ENCODE measurements around the gene SLC16A11. TPM values are rescaled to one million over a fixed set of nuclear protein-coding genes. Genes with fewer than 3 reads are reported as not detected.

The SLC16A11 gene
- polyA plus RNA-seq, 4 donors, result 0.31 to 0.71 (median 0.49) TPM

DNA sequence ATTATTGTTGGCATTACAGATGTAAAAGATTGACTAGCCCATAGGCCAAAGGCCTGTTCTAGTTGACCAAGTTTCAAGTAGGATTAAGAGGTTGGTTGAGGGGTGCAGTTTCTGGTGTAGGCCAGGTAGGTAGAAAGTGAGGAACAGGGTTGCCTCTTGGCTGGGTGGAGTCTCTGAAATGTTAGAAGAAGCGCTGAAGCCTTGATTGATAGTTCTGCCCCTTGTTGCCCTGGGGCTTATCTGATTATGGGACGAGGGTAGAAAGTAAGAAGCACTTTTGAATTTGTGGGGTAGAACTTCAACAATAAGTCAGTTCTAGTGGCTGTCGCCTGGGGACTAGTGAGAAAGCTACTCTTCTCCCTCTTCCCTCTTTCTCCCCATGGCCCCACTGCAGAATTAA lies 14.8 kb downstream of the SLC16A11 start:
- DNase-seq (ENCODE audit: low read depth in 4 of 4, low spot score in 2 of 4), result no peak

DNA sequence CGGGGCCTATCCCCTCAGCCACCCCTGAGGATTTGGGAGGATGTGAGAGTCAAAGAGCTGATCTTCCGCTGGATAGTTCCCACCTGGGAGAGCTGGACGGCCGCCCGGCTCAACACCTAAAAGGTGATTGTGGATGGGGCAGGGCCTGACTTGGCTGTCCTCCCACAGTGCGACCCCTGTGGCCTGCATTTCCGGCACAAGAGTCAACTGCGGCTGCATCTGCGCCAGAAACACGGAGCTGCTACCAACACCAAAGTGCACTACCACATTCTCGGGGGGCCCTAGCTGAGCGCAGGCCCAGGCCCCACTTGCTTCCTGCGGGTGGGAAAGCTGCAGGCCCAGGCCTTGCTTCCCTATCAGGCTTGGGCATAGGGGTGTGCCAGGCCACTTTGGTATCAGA lies 16.6 kb downstream of the SLC16A11 start:
- no peak for DNase-seq (ENCODE audit: low read depth in 4 of 4, low spot score in 2 of 4)

DNA sequence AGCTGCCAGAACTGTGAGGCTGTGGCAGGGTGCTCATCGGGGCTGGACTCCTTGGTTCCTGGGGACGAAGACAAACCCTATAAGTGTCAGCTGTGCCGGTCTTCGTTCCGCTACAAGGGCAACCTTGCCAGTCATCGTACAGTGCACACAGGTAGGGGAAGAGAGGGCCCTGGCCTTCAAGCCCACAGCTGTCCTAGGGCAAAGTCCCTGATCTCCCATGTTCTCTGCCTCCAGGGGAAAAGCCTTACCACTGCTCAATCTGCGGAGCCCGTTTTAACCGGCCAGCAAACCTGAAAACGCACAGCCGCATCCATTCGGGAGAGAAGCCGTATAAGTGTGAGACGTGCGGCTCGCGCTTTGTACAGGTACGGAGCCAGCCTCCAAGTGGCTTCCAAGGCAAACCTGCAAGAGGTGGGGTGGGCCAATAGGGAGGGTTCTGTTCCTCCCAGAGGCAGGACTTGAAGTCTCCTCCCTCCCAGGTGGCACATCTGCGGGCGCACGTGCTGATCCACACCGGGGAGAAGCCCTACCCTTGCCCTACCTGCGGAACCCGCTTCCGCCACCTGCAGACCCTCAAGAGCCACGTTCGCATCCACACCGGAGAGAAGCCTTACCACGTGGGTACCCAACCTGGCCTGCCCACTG lies 17.3 kb downstream of the SLC16A11 start:
- DNase-seq (ENCODE audit: low read depth in 4 of 4, low spot score in 2 of 4), result no peak

DNA sequence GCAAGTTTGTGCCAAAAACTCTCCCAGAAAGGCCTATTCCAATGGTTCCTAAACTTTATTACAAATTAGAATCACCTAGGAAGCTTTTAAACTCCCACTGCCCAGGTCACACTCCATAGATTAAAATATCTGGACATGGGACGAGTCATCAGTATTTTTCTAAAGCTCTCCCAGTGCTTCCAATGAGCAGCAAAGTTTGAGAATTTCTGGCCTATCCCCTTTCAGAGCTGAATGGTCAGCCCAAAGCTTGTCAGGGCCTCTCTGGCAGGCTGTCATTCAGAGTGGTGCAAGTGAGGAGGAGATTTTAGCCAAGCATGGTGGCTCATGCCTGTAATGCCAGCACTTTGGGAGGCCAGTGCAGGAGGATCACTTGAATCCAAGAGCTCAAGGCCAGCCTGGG lies 18.6 kb downstream of the SLC16A11 start:
- no peak for DNase-seq (ENCODE audit: low read depth in 4 of 4, low spot score in 2 of 4)

GRCh38 chr17:7024402-7024785 lies 19.5 kb downstream of the SLC16A11 start:
- no peak for DNase-seq (ENCODE audit: low read depth in 4 of 4, low spot score in 2 of 4)

GRCh38 chr17:7023576-7024401 lies 20.1 kb downstream of the SLC16A11 start:
- peak in 1 of 4 donors; percentile 60 for DNase-seq (ENCODE audit: low read depth in 4 of 4, low spot score in 2 of 4)

DNA sequence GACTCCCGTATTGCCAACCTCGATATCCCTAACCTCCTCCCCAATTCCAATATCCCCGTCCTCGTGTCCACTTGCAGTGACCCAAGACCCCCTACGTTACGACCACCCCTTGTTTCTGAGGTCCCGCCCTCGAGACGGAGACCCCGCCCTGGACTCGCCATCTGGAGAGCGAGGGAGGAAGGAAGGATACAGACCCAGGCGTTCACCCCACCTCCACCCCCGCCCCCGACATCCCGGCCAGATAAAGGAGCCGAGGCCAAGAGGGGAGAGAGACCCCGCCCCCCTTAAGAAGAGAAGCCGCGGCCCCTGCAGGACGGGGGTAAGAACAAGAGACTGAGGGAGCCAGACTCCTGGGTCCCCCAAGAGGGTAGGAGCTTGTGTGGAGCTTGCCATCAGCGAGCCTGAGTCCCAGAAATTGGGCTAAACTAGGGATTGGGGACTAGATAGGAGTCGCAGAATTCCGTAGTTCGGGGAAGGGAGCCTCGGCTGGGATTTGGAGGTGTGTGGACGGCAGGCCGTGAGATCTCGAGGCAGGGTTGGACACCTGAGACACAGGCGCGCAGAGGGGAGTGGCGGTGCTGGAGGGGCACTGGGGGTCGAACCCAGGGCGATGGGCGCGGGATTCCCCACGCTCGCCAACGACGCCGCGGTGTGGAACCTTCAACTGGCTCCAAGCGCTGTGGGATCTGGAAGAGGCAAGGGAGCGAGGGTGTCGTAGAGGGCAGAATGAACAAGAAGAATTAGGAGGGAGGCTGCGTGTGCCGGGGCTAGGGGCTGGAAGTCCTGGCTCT lies 20.9 kb downstream of the SLC16A11 start, which contains the start of gene BCL6B:
TSS of gene BCL6B (plus strand) at position 270 of the 791 bp plus-strand sequence. CDS start 622 bp downstream, outside the sequence.
- DNase-seq (ENCODE audit: low read depth in 4 of 4, low spot score in 2 of 4), result no peak

DNA sequence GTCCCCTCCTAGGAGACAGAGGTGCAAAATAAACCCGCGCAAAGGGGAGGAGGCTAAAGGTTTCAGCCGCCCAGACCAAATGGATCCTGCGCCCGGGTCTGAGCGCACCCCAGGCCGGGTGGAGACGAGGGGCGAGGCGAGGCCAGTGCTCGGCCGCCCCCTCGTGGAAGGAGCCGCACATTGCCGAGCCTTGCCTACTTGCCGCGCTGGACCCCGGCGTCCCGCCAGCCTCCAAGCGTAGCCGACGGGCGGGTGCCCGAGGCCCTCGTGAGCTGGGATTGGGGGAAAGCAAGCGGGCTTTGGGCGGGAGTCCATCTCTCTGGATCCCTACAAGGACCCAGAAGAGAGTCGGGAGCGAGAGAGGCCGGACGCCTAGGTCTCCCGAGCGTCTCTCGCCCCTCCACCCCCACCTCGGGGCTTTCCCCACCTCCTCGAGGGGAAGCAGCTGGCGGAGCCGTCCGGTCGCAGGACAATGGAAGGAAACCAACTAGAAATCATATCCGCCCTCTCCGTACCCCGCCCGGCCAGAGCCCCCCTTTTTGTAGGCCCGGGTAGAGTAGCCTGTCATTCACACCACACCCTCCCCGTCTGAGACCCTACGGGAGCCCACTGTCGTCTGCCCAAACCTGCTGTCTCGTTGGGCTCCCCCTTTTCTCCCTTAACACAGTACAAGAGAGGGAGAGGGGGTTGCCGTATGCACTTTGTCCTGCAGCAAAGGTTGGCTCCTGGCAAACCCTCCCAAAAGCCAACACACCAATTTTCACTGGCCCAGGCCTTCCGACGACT lies 21.7 kb downstream of the SLC16A11 start:
- DNase-seq (ENCODE audit: low read depth in 4 of 4, low spot score in 2 of 4), result no peak

DNA sequence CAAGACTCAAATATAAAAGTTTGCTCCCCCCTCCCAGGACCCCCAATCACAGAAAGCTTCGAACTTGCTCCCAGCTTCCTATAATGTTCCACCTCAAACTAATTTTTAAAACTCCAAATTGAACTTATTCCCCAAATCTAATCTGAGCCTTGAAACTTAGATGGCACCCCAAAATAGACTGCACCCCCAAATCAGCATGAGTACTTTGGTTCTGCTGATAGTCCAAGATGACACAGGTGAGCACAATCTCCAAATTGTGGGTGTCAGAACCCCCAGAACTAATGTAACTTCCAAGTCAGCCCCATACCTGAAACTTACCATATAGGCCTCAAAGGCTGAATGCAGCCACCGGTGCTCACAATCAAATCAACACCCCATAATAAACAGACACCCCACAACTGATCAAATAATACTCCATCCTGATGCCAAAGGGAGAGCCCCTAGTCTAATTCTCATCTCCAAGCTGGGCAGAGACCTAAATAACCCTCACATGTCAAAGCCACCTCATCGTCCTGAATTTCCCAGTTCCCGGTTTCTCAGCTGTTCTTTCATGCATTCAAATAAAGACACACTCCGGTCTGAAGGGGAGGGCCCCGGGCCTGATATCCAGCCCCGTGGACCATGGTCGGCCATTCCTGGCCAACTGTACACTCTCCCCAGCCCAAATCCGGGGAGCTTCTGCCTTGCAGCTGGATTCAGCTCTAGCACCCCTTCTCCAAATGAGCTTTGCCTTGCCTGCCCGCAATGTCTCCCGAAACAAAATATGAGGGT lies 22.8 kb downstream of the SLC16A11 start:
- no peak for DNase-seq (ENCODE audit: low read depth in 4 of 4, low spot score in 2 of 4)

DNA sequence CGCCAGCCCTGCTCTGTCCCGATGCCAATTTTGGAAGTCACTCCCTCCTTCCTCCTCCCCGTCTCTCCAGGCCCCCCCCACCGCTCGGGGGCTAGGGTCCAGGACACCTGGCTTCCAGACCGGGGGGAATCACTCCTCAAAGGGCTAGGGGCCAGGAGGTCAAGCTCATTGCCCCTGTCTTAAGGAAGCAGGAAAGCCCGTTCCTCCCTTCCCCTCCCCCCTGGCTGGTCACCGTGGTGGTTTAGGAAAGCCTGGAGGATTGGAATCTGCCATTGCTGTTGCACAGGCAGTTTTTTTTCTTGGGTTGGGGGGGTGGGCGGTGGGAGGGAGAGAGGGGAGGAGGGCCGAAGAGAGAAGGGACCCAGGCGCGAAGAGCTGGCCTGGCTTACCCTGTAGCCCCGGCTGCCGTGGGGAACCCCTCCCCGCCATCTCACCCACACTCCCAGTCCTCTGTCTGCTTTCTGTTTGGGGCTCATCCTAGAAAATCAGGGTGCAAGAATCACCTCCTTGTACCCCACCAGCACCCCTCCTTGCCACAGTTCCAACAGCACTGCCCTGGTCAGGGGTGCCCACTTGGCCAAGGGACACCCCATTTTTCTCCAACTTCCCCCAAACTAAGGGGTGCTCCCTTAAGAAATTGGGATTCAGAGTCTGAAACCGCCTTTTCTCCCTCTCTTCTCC lies 23.9 kb downstream of the SLC16A11 start:
- no peak for DNase-seq (ENCODE audit: low read depth in 4 of 4, low spot score in 2 of 4)

- DNase-seq (ENCODE audit: low read depth in 4 of 4, low spot score in 2 of 4), result no peak
These were observed 24.5 kb downstream of the SLC16A11 start for GRCh38 chr17:7019367-7019766.

- DNase-seq (ENCODE audit: low read depth in 4 of 4, low spot score in 2 of 4), result no peak
These were observed 25.4 kb downstream of the SLC16A11 start for GRCh38 chr17:7018331-7018964.

- no peak for DNase-seq (ENCODE audit: low read depth in 4 of 4, low spot score in 2 of 4)
These were observed 26.1 kb downstream of the SLC16A11 start for GRCh38 chr17:7017827-7018200.

- DNase-seq (ENCODE audit: low read depth in 4 of 4, low spot score in 2 of 4), result no peak
These were observed 26.7 kb downstream of the SLC16A11 start for GRCh38 chr17:7016886-7017826.

DNA sequence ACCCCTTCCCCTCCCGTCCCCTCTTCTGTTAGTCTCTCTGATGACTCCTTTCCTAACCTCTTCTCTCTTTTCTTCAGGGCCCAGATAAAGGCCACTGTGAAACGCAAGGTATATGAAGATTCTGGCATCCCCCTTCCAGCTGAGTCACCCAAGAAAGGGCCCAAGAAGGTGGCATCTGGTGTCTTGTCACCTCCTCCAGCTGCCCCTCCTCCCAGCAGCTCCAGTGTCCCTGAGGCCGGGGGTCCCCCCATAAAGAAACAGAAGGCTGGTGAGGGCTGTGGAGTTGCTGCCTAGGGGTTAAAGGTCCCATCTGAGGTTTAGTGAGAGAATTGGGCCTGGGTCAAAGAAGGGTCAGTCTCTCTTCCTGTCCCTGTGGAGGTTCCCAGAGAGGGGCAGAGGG lies 27.5 kb downstream of the SLC16A11 start:
- no peak for DNase-seq (ENCODE audit: low read depth in 4 of 4, low spot score in 2 of 4)

DNA sequence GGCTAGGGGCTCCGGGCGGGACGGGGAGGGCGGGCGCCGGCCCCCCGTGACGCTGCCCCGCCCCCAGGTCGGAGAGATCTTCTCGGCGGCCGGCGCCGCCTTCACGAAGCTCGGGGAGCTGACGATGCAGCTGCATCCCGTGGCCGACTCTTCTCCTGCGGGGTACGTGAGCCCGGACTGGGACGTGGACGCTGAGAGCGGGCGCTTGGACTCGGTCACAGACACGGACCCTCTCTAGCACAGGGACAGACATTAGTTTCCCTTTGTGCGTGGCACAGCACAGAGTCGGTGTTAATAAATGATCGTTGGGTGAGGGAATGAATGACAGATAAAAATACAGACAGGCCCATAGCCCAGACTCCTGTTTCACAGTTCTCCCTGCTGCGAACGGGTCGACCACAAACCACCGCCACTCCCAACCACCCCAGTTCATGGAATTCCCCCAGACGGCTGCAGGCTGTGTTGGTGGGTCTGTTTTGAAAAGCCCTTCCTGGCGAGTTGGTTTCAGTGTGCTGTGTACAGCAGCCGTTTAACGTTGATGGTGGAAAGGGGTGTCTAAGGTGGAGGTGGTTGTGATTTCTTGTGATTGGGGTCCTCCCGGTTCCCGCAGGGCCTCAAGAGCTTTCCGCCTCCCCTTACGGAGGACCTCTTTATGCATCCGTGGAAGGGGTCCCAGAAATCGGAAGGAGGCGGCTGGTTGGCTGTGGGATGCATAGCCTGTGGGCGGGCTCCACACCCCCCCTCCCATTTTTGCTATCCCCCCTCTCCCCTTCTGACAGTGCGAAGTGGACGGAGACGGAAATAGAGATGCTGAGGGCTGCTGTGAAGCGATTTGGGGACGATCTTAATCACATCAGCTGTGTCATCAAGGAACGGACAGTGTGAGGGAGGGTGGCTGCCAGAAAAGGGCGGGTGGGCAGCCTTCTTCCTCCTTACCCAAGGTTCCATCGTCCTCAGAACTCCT lies 28.6 kb downstream of the SLC16A11 start:
- DNase-seq (ENCODE audit: low read depth in 4 of 4, low spot score in 2 of 4), result no peak

Data from left renal cortex interstitium (tissue), 4 donors.